ENCODE measurements around the gene EPB41L3.
"Not testable (repeated sequence)": the region's sequence is repeated elsewhere in the genome, so short reads cannot be mapped to it uniquely, and the experiment has no call there.

The EPB41L3 gene

DNA sequence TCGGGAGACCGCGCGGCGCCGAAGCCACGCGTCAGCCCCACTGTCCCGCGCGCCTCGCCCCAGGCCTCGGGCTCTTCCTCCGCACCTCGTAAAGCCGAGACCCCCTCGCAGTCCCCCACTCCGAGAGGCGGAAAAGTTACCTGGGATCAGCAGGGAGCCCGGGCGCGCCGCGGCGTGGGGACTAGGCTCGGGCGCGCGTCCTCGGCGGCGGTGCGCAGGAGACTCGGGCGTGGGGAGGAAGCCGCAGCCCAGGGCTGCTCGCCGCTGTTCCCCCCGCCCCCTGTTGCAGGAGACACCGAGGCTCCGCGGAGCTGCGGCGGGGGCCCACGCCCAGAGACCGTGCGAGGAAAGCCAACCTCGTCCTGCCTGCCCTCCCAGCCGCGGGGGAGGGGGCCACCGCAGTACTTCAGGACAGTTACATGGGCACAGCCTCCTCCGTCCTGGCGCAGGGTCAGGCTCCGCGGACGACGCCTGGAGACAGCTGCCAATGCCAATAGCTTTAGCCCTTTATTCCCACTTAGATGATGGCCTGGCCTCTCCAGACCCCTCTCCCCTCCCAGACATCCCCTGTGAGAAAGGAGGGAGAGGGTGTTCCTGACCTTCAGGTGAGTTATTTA, at the start of gene EPB41L3:
TSS of gene EPB41L3 (minus strand) at position 225 of the 617 bp plus-strand sequence. CDS start 54,814 bp downstream, outside the sequence.
- DNase-seq: peak in 14 of 56 donors; percentile 7 to 55 (median 24)

DNA sequence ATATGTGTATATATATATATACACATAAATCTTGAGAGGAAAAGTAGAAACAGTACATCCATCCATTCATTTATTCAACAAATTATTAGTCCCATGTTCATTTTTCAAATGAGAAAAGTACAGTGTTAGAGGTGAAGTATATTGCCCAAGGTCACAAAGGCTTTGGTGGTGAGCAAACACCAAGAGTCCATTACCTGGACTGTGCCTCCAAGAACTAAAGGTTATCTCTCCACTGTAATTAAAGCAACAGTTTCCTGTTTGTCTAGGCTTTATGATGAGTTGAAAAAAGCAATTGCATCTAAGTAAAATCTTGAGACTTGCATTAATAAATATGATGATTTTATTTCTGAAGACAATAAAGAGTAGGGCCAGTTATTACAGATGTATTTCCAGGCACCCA, 44.7 kb upstream of the EPB41L3 start:
- no peak for DNase-seq

DNA sequence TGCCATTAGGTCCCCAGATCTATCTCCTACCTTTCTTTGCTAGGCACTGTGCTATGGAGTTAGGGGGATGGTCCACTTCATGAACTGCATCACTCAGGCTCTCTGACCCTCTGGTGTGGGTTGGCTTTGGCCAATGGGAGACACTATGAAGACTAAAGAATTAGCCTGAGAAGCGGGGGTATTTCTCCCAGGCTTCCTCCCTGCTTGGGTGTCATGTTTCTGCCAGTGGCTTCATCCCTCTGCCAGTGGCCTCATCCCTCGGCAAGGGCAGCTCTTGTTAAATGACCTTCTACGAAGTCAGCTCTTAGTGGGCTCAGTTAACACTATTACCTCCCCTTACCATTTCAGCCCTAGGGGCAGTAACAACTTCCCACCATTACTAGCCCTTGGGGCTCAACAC, 41.9 kb upstream of the EPB41L3 start:
- no peak for DNase-seq

DNA sequence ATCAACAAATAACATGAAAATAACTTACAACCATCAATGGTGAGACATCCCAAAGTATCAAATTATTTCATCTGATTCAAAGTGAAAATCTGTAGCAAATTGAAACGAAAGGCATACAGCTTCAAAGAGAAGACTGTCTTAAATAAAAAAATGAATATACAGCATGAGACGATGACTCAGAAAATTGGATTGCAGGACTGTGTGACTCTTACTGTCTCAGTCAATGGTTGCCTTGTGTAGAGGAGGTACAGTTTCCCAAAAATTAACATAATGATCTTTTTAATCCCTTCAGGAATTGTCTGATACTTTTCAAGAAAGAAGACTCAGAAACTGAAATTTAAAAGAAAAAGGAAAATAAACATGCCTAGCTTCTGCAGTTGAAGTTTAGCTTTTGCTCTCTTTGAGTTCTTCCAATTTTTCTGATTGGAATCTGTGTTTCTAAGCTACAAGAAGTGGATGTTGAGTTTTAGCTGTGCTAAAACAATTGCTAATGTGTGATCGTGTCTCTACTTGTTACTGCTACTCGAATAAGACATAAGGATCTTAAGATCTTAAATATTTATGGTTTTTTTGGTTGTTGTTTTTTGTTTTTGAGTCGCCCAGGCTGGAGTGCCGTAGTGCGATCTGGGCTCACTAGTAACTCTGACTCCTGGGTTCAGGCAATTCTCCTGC, 41.1 kb upstream of the EPB41L3 start:
- DNase-seq: no peak

DNA sequence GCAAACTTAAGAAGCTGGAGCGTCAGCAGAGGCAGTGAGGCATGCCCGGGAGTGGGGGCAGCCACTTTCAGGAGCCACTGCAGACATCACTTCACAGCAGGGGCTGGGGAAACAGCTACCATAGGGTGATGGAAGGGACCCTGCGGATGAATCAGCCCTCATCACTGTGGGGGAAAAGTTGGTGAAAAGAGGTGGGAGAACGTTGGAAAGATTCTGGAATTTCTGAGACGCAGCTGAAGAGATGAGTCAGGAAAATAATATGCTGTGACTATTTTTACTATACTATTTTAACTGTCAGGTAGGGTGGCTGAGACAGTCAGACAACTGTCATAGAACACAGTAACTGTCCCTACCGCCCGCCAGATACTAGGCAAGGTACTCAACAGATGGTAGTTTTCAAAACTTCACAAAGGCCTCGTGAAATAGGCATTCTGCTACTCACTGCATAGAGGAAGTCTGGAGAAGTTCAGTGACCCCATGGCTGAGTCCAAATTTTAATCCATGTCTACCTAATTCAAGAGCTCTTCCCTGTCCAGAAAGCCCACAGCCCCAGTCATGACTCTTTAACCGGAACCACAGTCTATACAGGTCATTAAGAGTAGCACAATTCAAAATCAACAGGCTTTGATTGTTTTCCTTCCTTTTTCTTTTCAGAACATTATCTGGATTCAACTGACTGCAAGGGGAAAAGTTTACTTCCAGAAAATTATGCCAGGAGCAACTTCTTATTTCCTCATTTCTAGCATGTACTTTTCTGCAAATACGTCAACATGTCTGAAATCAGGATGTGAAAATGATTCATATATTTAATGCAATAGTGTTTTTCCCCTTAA, 39.3 kb upstream of the EPB41L3 start:
- DNase-seq: peak in 11 of 56 donors; percentile 2 to 34 (median 20)

DNA sequence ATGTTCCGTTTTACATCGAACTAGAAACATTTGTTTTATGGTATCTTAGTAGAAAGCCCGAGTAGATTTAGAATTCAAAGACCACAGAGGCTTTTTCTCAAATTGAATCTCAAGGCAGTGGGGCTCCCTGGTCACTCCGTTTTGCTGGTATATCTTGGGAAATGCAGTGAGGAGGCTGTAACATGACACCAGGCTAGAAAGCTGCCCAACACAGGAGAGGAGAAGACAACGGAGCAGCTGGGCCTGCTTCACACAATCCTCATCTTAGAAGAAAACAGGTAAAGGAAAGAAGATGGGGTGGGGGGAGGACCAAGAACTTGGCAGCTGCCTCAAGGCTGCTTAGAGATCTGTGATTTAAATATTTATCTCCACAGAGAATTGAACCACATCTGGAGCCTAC, 38.3 kb upstream of the EPB41L3 start:
- no peak for DNase-seq

DNA sequence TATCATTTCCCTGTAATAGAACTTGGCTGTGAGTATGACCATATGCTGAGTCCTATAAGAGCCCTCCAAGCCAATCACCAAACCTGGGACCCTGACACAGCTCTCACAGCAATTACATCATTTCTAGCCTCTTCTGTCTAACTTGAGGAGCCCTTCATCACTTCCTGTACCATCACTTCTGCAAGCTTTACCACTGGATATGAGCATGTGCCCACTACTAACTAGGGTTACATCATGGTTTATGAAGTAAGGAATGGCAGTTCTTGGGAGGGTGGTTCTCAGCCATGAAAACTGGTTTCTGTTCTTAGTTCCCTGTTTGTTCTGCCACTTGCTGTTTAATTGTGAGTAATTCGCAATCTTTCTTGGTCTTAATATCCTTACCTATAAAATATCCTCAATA, 31.0 kb upstream of the EPB41L3 start:
- DNase-seq: no peak

DNA sequence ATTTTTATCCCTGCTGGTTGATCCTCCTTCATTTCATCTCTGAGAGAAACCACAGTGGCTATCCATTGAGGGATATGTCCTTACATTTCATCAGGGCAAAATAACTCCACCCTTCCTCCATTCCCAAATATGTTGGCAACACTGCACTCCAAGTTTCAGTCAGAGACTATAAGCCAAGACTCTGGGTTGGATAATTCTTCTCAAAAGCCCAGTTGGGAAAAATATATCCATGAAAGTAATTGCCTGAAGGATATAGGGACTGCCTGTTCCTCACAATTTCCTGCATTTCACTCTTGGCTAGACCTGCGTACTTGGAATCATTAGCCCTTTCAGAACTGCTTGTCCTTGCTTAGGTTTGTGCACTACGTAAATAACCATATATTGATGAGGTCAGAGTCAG, 27.9 kb upstream of the EPB41L3 start:
- no peak for DNase-seq

DNA sequence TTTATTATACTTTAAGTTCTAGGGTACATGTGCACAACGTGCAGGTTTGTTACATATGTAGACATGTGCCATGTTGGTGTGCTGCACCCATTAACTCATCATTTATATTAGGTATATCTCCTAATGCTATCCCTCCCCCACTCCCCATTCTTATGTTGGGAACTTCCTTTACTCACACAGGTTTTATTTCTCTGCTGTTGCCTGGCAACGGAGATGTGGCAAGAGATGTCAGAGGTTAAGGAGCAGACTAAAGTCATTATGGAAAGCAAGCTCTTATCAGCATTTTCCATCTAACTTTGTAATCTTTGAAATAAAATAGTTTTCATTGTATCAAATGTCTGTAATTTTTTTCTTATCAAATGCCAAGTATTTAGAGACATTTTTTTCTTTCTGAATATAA, 26.8 kb upstream of the EPB41L3 start:
- DNase-seq: not testable (repeated sequence)

DNA sequence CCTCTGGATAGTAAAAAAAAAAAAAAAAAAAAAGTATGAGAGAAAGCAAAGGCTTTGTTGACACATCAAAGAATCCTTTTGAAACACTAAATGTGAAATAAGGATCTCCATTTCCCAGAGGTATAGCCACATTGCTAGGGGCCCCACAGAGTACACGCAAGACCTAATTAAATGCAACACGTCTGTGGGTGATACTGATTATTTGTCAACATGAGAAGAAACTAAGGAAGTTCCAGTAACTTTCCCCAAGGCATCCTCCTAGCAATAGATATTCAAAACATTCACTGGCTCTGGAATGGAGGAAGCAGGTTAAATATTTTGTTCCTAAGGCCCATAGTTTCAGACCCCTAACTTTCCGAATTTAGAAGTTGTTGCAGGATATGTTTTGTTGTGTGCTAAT, 24.6 kb upstream of the EPB41L3 start:
- DNase-seq: no peak

DNA sequence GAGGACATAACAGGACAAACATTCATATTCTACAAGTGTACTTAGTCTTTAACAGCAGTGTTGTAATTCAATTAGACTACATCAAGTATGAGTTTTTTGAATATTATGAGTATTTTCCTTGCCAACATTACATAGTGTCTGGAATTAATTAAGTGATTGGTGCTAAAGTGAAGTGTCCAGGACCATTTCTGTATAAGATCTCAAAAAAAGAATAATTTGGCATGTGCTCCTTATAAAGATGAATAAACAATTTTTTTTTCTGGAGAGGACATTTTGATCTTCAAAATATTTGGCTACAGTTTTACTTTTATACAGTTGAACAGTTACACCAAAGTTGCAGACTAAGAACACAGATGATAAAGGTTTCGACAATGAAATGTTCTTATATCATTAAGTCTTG, 15.1 kb upstream of the EPB41L3 start:
- no peak for DNase-seq

DNA sequence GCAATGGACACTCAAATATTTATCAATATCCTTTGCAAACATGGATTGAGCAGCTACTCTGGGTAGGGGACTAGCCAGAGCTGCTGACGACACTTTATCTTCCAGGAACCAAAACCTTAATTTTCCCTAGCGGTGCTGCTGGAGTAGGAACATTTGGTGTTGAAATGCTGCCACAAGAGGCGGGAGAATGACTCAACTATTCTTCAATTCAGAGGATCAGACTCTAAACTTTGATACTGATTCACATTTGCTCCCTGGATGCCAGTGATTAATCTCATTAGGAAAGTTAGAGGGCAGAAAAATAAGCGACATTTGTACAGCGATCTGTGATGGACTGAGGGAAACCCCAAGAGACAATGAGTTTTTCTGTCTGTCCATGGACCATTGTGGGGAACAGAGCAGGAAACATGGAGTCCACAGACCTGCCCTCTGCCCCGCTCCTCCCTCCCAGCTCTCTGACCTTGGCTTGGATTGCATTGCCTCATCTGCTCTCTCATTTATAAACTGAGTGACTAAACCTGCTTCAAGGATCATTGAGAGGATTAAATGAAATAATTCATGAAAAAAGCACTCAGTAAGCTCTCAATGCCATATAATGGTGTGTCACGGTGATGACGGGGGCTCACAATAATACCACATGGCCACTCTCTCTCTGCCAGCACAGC, 12.6 kb upstream of the EPB41L3 start:
- DNase-seq: peak in 4 of 56 donors; percentile 3 to 22 (median 16)

DNA sequence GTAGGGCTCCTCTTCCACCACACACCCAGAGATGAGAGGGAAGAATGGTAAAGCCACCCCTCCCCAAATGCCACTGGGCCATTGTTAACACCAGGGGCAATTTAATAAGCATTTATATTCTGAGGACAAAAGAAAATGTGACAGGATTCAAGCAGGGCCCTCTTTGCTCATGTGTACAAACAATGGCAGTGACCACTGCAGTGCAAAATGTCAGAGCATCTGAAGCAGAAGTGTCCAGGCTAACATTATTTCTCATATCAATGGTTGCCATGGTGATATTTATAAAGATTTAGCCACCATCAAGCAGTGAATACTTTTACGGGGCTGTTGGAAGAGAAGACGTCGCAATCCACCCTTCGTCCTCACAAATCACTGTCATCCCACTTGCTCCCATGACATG, 10.8 kb upstream of the EPB41L3 start:
- no peak for DNase-seq

DNA sequence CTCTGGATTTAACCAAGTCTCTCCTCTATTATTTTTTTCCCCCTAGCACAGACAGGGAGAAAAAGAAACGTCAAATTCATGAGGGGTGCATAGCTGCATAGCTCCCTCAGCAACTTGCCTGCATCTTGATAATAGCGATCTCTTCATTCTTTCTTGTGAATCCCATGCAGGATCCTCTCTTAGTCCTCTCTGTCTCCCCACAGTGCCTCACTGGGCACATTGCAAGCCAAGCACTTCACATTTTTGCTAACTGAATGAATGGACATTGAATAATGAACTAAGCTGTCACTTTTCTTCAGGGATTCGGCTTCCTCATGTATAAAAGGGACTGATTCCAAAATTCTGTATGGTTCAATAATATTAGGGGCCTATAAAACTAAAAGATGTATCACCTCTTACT, 2.9 kb upstream of the EPB41L3 start:
- DNase-seq: peak in 9 of 56 donors; percentile 7 to 44 (median 18)

DNA sequence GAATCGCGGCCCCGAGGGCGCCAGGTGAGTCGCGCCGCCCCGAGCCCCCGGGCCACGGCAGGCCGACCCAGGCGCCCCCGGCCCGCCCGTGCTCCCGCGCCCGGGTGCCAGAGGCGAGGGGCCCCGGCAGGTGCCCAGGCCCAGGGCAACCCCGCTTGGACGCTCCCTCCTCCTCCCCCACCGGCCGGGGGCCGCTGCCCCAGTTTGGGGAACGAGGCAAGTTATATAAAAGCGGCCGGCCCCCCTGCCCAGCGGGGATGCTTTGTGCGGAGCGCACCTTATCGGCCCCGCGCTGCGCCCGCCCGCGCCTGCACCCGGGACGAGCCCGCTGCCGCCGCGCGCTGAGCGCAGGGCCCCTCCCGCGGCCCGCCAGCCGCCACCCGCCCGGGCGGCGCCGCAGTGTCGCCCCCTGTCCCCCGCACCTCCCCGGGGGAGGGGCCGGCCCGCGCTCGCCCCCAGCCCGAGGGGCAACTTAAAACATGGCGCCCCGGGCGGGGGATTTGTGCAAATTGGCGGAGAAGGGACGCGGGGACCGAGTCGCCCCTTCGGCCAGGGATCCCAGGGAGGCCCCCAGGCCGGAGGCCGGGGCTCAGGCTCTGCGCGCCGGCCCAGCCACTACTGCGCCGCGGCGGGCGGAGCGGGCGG, 639 bp downstream of the EPB41L3 start:
- peak in 5 of 56 donors; percentile 9 to 47 (median 25) for DNase-seq

DNA sequence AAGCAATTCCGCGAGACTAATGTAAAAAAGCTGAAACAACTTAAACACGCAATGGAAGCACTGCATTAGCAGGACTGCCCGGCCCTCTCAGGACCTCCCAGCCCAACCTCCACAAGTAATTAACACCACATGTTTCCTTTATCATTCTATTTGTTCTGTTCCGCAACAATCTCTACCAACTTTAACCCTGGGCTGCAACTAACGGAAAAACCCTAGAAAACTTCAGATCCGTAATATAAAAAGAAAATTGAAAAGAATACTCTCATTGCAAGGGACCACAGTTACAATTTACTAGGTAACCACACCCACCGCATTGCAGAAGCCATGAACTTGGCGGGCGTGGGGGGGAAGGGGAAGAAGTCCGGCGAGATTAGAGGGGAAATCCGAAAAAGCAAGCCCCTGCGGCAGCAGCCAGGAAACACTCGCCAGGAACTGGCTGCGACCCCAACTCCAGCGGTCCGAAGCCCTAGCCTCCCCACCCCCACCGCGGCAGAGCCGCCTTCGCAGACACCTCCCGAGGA, 1.2 kb downstream of the EPB41L3 start:
- peak in 2 of 56 donors; percentile 22 to 32 for DNase-seq

DNA sequence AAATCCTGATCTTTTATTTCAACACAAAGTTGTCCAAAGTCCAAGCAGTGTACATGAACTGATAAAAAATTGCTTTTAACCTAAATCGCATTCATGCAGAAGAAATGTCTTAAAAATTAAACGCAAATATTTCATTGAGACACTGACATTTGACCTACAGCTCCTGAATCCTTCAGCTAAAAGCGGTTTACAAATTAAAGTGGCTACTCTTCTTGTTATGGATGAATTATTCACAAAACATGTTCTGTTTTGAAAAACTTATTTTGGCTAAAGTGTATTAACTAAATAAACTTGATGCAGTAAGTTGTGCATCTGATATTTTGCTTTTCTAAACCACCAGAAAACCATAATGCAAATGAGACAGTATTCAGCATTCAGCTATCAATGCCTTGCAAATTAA, 2.2 kb downstream of the EPB41L3 start:
- no peak for DNase-seq

DNA sequence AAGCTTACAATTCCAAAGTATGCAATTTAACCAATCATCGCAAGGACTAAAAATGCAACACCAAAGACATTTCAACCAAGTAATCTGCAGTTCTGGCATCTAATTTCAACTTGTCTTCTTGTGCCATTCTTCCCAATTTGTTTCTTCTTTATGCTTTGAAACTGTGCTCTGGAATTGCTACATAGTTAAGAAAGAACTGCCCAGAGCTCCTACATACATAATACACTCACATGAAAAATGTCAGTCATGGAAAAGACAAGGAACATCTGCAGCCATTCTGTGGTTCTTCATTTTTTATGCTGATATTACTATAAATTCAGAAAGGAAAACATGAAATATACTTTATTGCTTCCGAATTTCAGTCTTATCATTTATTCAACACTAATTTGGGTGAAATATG, 4.4 kb downstream of the EPB41L3 start:
- no peak for DNase-seq

DNA sequence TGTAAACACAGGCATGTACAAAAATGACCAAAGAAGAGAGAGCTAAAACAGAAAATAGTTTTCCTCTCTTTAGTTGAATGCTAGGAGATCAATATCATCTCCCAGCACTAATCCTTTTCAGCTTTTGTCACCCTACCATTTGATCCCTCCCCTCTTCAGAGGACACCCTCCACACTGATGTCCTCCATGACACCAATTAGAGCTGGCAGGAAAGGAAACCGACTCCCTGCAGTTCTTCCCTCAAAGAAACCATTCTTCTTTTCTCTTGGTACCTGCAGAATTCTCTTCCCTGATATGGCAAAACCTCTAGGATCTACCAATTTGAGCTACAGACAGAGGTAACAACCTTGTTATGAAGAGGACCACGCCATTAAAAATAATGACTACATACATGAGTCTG, 5.3 kb downstream of the EPB41L3 start:
- DNase-seq: no peak

DNA sequence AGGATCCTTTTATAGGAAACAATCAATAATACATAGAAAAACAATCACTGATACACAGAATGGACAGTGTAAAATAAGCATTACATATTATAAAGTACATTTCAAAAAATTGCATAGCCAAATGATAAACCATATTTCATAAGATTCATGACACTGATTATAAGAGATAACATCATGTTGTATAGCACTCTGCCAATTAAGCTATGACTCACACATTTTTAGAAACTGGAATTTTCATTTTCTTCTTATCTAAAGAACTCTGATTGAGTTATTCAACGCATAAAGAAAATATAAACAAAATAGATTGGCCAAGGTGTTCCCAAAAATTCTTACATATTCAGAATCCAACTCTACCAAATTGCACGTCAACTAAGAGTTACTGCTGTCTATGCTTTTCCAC, 5.9 kb downstream of the EPB41L3 start:
- DNase-seq: no peak

DNA sequence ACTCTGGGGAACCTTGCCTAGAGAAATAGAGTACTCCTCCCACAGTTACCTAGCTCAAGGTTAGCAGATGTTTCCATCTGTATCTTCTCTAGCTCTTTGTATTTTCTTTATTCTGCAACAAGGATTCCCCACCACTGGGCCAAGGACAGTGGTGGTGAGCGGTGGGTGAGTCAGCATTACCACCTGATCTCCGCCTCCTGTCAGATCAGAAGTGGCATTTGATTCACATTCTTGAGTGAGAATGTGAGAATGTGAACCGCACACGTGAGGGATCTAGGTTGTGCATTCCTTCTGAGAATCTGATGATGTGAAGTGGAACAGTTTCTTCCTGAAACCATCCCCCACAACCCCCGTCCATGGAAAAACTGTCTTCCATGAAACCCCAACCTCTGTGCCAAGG, 9.0 kb downstream of the EPB41L3 start:
- no peak for DNase-seq
